DOHH2 (cell line): ENCODE data around the gene MTHFSD.

Source experiments
- H3F3A ChIP-seq: fragments of 200-600 bp; sonication (generic), shearing (Covaris generic); 2 replicates; pipeline ENCODE4 v1.6.0; 2016; ENCODE audit warnings: antibody characterized with exemption, mild to moderate bottlenecking; ENCODE audit not compliant: control insufficient read depth, insufficient read depth
- H3K27ac ChIP-seq: fragments of 200-600 bp; sonication (generic); 2 replicates; pipeline ENCODE4 v1.5.1; 2014; ENCODE audit warnings: low read depth, mild to moderate bottlenecking, low read length, moderate library complexity
- H3K27me3 ChIP-seq: fragments of 200-600 bp; sonication (generic); 2 replicates; pipeline ENCODE4 v1.6.1; 2014; ENCODE audit warnings: mild to moderate bottlenecking, low read length, mixed read lengths; ENCODE audit not compliant: control insufficient read depth
- H3K36me3 ChIP-seq: fragments of 200-600 bp; sonication (generic); 2 replicates; pipeline ENCODE4 v1.6.1; 2014; ENCODE audit warnings: mild to moderate bottlenecking, low read length, moderate library complexity, mixed read lengths; ENCODE audit not compliant: control insufficient read depth
- H3K4me1 ChIP-seq: fragments of 200-600 bp; sonication (generic); 2 replicates; pipeline ENCODE4 v1.6.1; 2014; ENCODE audit warnings: mild to moderate bottlenecking, low read length, mixed read lengths; ENCODE audit not compliant: control insufficient read depth
- H3K4me2 ChIP-seq: fragments of 200-600 bp; sonication (generic); 2 replicates; pipeline ENCODE4 v1.6.0; 2014; ENCODE audit warnings: mild to moderate bottlenecking, low read length, moderate library complexity
- H3K4me3 ChIP-seq: fragments of 200-600 bp; sonication (generic); 2 replicates; pipeline ENCODE4 v1.5.1; 2014; ENCODE audit warnings: mild to moderate bottlenecking, low read length, mixed read lengths
- H3K79me2 ChIP-seq: fragments of 200-600 bp; sonication (generic); 2 replicates; pipeline ENCODE4 v1.6.1; 2014; ENCODE audit warnings: mild to moderate bottlenecking, low read length, mixed read lengths; ENCODE audit not compliant: control insufficient read depth
- H3K9me2 ChIP-seq: fragments of 200-600 bp; sonication (generic); replicated peaks from 2 replicates; pipeline ENCODE4 v1.6.1; 2014; ENCODE audit warnings: mild to moderate bottlenecking, low read length, mixed read lengths; ENCODE audit not compliant: control insufficient read depth
- H3K9me3 ChIP-seq: fragments of 200-600 bp; sonication (generic); 2 replicates; pipeline ENCODE4 v1.6.1; 2014; ENCODE audit warnings: antibody characterized with exemption, low read length, mixed read lengths; ENCODE audit not compliant: control insufficient read depth, insufficient read depth
- H4K20me1 ChIP-seq: fragments of 200-600 bp; sonication (generic); 2 replicates; pipeline ENCODE4 v1.6.0; 2014; ENCODE audit warnings: low read depth, mild to moderate bottlenecking, antibody characterized with exemption, low read length, moderate library complexity; ENCODE audit not compliant: control insufficient read depth, insufficient read depth
- EZH2phosphoT487 ChIP-seq: fragments of 200-600 bp; sonication (generic); IDR thresholded peaks from 2 replicates; pipeline ENCODE4 v1.6.1; 2017; ENCODE audit warnings: borderline replicate concordance, mild to moderate bottlenecking, antibody characterized with exemption, low read length, moderate library complexity, mixed read lengths
- TF ChIP-seq, protein P1 (sequence below): fragments of 200-600 bp; sonication (generic); IDR thresholded peaks from one replicate; pipeline ENCODE4 v1.5.1; 2014; ENCODE audit warnings: antibody characterized with exemption, mild to moderate bottlenecking, low read depth, low read length; ENCODE audit not compliant: poor library complexity, severe bottlenecking

The MTHFSD gene

GRCh38 chr16:86515413-86515776, 39.6 kb downstream of the MTHFSD start:
- H3K27me3 ChIP-seq = no peaks in the 10 kb centered on the region
- no peak overlapping the region for H3K4me3 ChIP-seq

GRCh38 chr16:86514481-86515376, 40.3 kb downstream of the MTHFSD start:
- TF ChIP-seq EZH2phosphoT487 = no peak
- TF ChIP-seq, protein P1, sequence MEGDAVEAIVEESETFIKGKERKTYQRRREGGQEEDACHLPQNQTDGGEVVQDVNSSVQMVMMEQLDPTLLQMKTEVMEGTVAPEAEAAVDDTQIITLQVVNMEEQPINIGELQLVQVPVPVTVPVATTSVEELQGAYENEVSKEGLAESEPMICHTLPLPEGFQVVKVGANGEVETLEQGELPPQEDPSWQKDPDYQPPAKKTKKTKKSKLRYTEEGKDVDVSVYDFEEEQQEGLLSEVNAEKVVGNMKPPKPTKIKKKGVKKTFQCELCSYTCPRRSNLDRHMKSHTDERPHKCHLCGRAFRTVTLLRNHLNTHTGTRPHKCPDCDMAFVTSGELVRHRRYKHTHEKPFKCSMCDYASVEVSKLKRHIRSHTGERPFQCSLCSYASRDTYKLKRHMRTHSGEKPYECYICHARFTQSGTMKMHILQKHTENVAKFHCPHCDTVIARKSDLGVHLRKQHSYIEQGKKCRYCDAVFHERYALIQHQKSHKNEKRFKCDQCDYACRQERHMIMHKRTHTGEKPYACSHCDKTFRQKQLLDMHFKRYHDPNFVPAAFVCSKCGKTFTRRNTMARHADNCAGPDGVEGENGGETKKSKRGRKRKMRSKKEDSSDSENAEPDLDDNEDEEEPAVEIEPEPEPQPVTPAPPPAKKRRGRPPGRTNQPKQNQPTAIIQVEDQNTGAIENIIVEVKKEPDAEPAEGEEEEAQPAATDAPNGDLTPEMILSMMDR = no peak
- H3K9me2 ChIP-seq = no peaks in the 10 kb centered on the region
- H4K20me1 ChIP-seq = no peaks in the 10 kb centered on the region
- H3K27me3 ChIP-seq = peaks cover 4% of the 10 kb centered on the region
- no peaks in the 10 kb centered on the region for H3K36me3 ChIP-seq
- no peak overlapping the region for H3K4me2 ChIP-seq
- no peaks in the 10 kb centered on the region for H3K9me3 ChIP-seq
- no peaks in the 10 kb centered on the region for H3K79me2 ChIP-seq
- H3K4me3 ChIP-seq = no peak overlapping the region
- no peak overlapping the region for H3K27ac ChIP-seq
- H3F3A ChIP-seq = no peaks in the 10 kb centered on the region
- H3K4me1 ChIP-seq = peaks cover 2% of the 10 kb centered on the region; the same call in 1 of the 2 replicates

More at GRCh38 chr16:86515413-86515776, 39.6 kb downstream of the MTHFSD start:
- Histone ChIP-seq H3K9me2 (no peaks in the 10 kb centered on the region), H3K79me2 (no peaks in the 10 kb centered on the region), H4K20me1 (no peaks in the 10 kb centered on the region), H3K9me3 (no peaks in the 10 kb centered on the region), H3F3A (no peaks in the 10 kb centered on the region), H3K4me1 (peaks cover 4% of the 10 kb centered on the region; the same call in 1 of the 2 replicates), H3K36me3 (no peaks in the 10 kb centered on the region), H3K4me2 (no peak overlapping the region), H3K27ac (no peak overlapping the region)
- TF ChIP-seq, protein P1 = no peak
- TF ChIP-seq EZH2phosphoT487 = no peak

- H3K9me2 ChIP-seq = no peaks in the 10 kb centered on the region
- no peaks in the 10 kb centered on the region for H3K9me3 ChIP-seq
- no peaks in the 10 kb centered on the region; the same call in 1 of the 2 replicates for H3K4me1 ChIP-seq
- no peak overlapping the region for H3K27ac ChIP-seq
- H3K4me2 ChIP-seq = no peak overlapping the region
- no peaks in the 10 kb centered on the region for H3K79me2 ChIP-seq
- H3K36me3 ChIP-seq = no peaks in the 10 kb centered on the region
- TF ChIP-seq, protein P1 = no peak
- TF ChIP-seq EZH2phosphoT487 = no peak
- no peak overlapping the region for H3K4me3 ChIP-seq
- H3F3A ChIP-seq = no peaks in the 10 kb centered on the region
- H4K20me1 ChIP-seq = no peaks in the 10 kb centered on the region
- H3K27me3 ChIP-seq = peaks cover 14% of the 10 kb centered on the region
Observed at GRCh38 chr16:86513471-86514277, 41.4 kb downstream of the MTHFSD start.
